Measurements from ENCODE around the gene GRIN2B.

GRCh38 chr12:13956060-13956590 lies 25.3 kb downstream of the GRIN2B start:
- TF ChIP-seq CTCF (IDR thresholded peaks at IDR 0.05; ENCODE audit: poor library complexity, severe bottlenecking) (no peak), REST (IDR thresholded peaks at IDR 0.05; ENCODE audit: borderline replicate concordance) (no peak), RAD21 (conservative IDR thresholded peaks at IDR 0.05) (no peak), POLR2AphosphoS5 (IDR thresholded peaks at IDR 0.05) (no peak), EP300 (conservative IDR thresholded peaks at IDR 0.05; ENCODE audit: poor library complexity, severe bottlenecking) (no peak)

All from neural cell (in vitro differentiated cells).